Heart right ventricle (tissue), 16 donors: Measurements from ENCODE around the gene WDR36. TPM values are rescaled to one million over a fixed set of nuclear protein-coding genes. Genes with fewer than 3 reads are reported as not detected.

Experiments used
- ATAC-seq, 8 donors: fragments of 200-7000 bp; cut with Tn5 transposase; one replicate each; pipeline ENCODE4 v1.9.1; 2020; ENCODE audit warnings: mild to moderate bottlenecking in 8 of 8, moderate library complexity in 8 of 8, moderate number of reproducible peaks in 1 of 8
- DNase-seq, 2 donors: peaks; one replicate each; pipeline ENCODE4 v3.0.0-alpha.2; 2020
- H3K27ac ChIP-seq, 10 donors: fragments of 200-600 bp; sonication (generic) in 2 of 10; one replicate each; pipeline versions ENCODE4 v1.5.0 to v1.8.0; 2020 to 2022; ENCODE audit warnings: mild to moderate bottlenecking in 3 of 10
- H3K27me3 ChIP-seq, 7 donors: fragments of 200-600 bp; one replicate each; pipeline ENCODE4 v1.8.0; 2021 to 2022; ENCODE audit warnings: mild to moderate bottlenecking in 2 of 7
- H3K36me3 ChIP-seq, 9 donors: fragments of 200-600 bp; sonication (generic) in 1 of 9; one replicate each; pipeline versions ENCODE4 v1.5.0 to v1.8.0; 2020 to 2022; ENCODE audit warnings: mild to moderate bottlenecking in 2 of 9
- H3K4me1 ChIP-seq, 9 donors: fragments of 200-600 bp; sonication (generic) in 1 of 9; one replicate each; pipeline versions ENCODE4 v1.5.0 to v1.8.0; 2020 to 2022; ENCODE audit warnings: mild to moderate bottlenecking in 4 of 9
- H3K4me3 ChIP-seq, 10 donors: fragments of 200-600 bp; sonication (generic) in 2 of 10; one replicate each; pipeline versions ENCODE4 v1.5.0 to v1.8.0; 2020 to 2022; ENCODE audit warnings: mild to moderate bottlenecking in 7 of 10, moderate library complexity in 2 of 10
- H3K9me3 ChIP-seq, 11 donors: fragments of 200-600 bp in 10 of 11; sonication (generic) in 2 of 11; one replicate each; pipeline versions ENCODE4 v1.5.0 to v1.8.0; 2013 to 2022; ENCODE audit warnings: mild to moderate bottlenecking in 2 of 11, control low read depth in 1 of 11, moderate library complexity in 1 of 11
- WGBS, 2 donors: extraction: QIAGEN DNeasy Blood & Tissue Kit; methylation state at CpG; one replicate each; pipeline ENCODE4 v1.1.7; 2013; ENCODE audit warnings: inconsistent platforms in 1 of 2; 5-methylcytosine and 5-hydroxymethylcytosine counted together
- intact Hi-C, 10 donors: fragments of 100-400 bp; cut with DNase I; formaldehyde crosslinking; loops; one replicate each; pipeline versions ENCODE4 v1.11.1 to v1.14.2; 2022
- polyA plus RNA-seq, 2 donors: library from polyadenylated mRNA; stranded (reverse); fragments of 200-250 nt; gene quantifications; one replicate each; pipeline ENCODE4 v1.2.3, GENCODE V29; 2013
- total RNA-seq, 10 donors: library from RNA; stranded (reverse); fragmentation: NEBNext Ultra II Directional in 3 of 10; extraction: Animal tissue kit (Norgen Biotek cat#: 25700) in 3 of 10; gene quantifications; one replicate each; pipeline versions ENCODE4 v1.2.1 to v1.2.4, GENCODE V29; 2021 to 2023
- TF ChIP-seq, protein P1 (sequence below), 9 donors: fragments of 200-600 bp; sonication (generic) in 2 of 9; IDR thresholded peaks; one replicate each; pipeline versions ENCODE4 v1.5.0 to v1.8.0; 2021 to 2022; ENCODE audit warnings: antibody characterized with exemption in 9 of 9, mild to moderate bottlenecking in 5 of 9, moderate library complexity in 1 of 9
- donor health status: Arrhythmogenic right ventricular cardiomyopathy.
- donor health status: ischemic (EF 13 %, LVEDD 7.1; RV severe dilation, severe dysfunction).
- donor health status: healthy with polysubstance abuse.
- donor health status: DM: no; HTN: yes; CAD: no.
- donor health status: DM: no; HTN: no; CAD: no.
- donor health status: ischemic (EF 25% LVEDD 6.9; RV normal size, moderate dysfunction).
- donor health status: ischemic (EF 25% LVEDD 5.7; RV mildly dilated, moderate dysfunction).
- donor health status: healthy.
- donor health status: DM: yes; HTN: yes; CAD: no.
- donor health status: Ischemic cardiomyopathy.
- donor health status: ischemic (EF 35%, LVEDD 5.7; RV mildly dilated, moderate dysfunction).
- donor health status: nonischemic (EF 11% LVEDD 7.7; RV severe dilation, severe dysfunction).
- donor health status: DM: yes; HTN: yes; CAD: no.
- donor health status: PGD.
- donor health status: ischemic (EF 29% LVEDD 5.4; RV normal size, mild dysfunction).
- donor health status: nonischemic (EF 23%, LVEDD 6.1; RV moderate dilation, normal function).

Gene WDR36
- total and polyA plus RNA-seq, 12 donors, result 3.2 to 15.8 (median 12.7) TPM

DNA sequence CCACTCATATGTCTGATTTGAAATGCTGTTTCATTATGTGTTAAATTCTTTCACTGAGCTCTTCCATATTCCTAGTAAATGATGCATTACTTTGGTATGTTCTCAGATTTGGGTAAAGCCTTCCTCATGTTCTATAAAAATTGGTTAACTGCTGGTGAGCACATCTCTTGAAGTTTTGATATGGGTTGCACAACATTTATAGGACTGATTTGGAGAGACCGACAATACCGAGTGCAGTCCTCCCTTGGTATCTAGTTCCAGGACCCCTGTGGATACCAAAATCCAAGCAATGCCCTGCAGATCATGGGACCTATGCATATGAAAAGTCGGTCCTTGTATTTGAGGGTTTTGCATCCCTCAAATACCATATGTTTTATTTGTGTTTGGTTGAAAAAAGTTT is 37.8 kb downstream of the WDR36 start:
- H3K27ac ChIP-seq, result no peak overlapping the region
- H3K36me3 ChIP-seq, result peaks cover 0 to 50% (median 22%) of the 10 kb centered on the region in 9 donors
- H3K27me3 ChIP-seq, result no peaks in the 10 kb centered on the region
- WGBS, 2 donors, result 89 to 97% methylated on average over 3 of the region's 3 CpGs
- intact Hi-C loops, result no loop called here
- DNase-seq (no peak), ATAC-seq (no peak)
- H3K4me1 ChIP-seq, result peaks cover 0 to 15% (median 6%) of the 10 kb centered on the region in 9 donors
- H3K4me3 ChIP-seq, result no peak overlapping the region
- no peaks in the 10 kb centered on the region for H3K9me3 ChIP-seq
- TF ChIP-seq, protein P1, sequence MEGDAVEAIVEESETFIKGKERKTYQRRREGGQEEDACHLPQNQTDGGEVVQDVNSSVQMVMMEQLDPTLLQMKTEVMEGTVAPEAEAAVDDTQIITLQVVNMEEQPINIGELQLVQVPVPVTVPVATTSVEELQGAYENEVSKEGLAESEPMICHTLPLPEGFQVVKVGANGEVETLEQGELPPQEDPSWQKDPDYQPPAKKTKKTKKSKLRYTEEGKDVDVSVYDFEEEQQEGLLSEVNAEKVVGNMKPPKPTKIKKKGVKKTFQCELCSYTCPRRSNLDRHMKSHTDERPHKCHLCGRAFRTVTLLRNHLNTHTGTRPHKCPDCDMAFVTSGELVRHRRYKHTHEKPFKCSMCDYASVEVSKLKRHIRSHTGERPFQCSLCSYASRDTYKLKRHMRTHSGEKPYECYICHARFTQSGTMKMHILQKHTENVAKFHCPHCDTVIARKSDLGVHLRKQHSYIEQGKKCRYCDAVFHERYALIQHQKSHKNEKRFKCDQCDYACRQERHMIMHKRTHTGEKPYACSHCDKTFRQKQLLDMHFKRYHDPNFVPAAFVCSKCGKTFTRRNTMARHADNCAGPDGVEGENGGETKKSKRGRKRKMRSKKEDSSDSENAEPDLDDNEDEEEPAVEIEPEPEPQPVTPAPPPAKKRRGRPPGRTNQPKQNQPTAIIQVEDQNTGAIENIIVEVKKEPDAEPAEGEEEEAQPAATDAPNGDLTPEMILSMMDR (IDR thresholded peaks at IDR 0.05), result no peak

DNA sequence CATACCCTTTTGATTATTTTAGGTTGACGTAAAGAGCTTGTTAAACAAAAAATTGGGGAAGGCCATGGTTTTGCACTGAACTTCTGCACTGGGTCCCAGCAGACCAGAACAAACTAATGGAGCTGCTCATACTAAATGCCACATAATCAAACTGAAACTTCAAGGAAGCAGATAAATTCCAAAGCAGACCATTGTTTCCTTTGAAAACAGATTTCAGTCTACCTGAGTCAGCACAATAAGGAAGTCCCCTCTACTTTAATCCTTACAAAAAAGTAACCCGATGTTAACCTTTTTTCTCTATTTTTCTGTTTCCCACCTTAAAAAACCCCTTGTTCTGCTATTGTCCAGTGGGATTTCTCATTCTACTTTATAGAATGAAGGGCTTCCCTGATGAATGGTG is 39.2 kb downstream of the WDR36 start:
- intact Hi-C loops, result no loop called here

DNA sequence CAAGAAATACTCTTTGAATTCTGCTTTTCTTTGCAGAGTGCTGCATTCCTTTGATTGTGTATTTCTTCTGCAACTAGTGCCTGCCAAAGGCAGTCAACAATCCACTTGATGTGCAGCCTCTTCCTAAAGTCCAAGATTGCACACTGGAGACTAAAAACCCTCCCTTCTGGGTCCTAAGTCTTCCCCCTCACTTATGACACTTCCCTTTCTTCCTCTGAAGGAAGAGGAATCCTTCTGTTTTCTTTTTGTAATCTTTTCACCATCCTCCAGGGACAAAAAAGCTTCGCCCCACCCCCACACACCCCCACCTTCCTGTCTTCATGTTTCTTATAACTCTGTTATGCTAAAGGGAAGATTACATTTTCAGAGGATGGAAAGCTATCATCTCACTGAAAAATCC is 39.9 kb downstream of the WDR36 start:
- 59 to 60% methylated on average over 1 of the region's 1 CpG for WGBS, 2 donors
- Histone ChIP-seq H3K27ac (no peak overlapping the region), H3K4me1 (peaks cover 0 to 15% (median 6%) of the 10 kb centered on the region in 9 donors), H3K27me3 (no peaks in the 10 kb centered on the region), H3K36me3 (peaks cover 0 to 29% (median under 1%) of the 10 kb centered on the region in 9 donors), H3K9me3 (no peaks in the 10 kb centered on the region), H3K4me3 (no peak overlapping the region)
- ATAC-seq, result no peak
- no peak for DNase-seq
- TF ChIP-seq, protein P1 (IDR thresholded peaks at IDR 0.05), result no peak
- intact Hi-C loops, result no loop called here

More for the DNA sequence above, 39.2 kb downstream of the WDR36 start:
- Histone ChIP-seq H3K36me3 (peaks cover 0 to 36% (median 7%) of the 10 kb centered on the region in 9 donors), H3K9me3 (no peaks in the 10 kb centered on the region), H3K27me3 (no peaks in the 10 kb centered on the region), H3K4me3 (no peak overlapping the region), H3K27ac (no peak overlapping the region), H3K4me1 (peaks cover 0 to 15% (median 6%) of the 10 kb centered on the region in 9 donors)
- 73 to 78% methylated on average over 2 of the region's 2 CpGs for WGBS, 2 donors
- TF ChIP-seq, protein P1 (IDR thresholded peaks at IDR 0.05), result no peak
- ATAC-seq (no peak), DNase-seq (no peak)

DNA sequence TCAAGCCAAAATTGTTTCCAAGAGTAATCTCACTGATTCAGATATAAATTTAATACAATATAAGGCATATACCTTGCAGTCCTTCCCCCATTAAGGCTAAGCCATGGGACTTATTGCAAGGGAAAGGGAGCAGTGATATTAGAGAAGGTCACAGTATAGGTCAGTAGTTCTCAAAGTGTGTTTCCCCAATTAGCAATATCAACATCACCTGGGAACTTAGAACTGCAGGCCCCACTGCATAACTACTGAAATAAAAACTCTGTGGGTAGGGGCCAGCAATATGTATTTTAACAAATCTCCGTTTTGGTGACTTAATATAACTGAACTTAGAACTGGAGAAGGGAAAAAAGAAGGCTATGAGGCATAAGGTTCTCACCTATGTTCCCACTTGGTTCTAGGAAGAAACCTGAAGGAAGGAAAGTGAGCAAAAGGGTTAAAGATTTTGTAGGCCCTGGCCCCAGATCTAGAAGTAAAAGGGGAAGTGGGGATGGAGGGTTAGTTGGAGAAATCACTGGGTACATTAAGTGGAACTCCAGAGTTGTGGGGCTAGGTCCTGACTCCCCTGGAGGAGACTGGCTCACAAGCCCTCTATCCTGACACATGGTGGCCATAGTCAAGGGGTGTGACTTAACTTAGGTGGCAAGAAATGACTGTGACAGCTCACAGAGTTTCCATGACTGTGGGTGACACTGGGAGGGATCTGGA is 40.7 kb downstream of the WDR36 start:
- H3K4me3 ChIP-seq, result no peak overlapping the region
- no peak overlapping the region for H3K27ac ChIP-seq
- ATAC-seq (no peak), DNase-seq (no peak)
- no peaks in the 10 kb centered on the region for H3K27me3 ChIP-seq
- intact Hi-C loops, result no loop called here
- peaks cover 0 to 21% (median 0%) of the 10 kb centered on the region in 9 donors for H3K36me3 ChIP-seq
- TF ChIP-seq, protein P1 (IDR thresholded peaks at IDR 0.05), result no peak
- H3K4me1 ChIP-seq, result peaks cover 0 to 15% (median 6%) of the 10 kb centered on the region in 9 donors
- WGBS, 2 donors, result 98 to 100% methylated on average over 1 of the region's 1 CpG
- H3K9me3 ChIP-seq, result no peaks in the 10 kb centered on the region
